Astrocyte of the hippocampus (primary cell): ENCODE measurements around the gene SLC38A7.
"Not testable (repeated sequence)": the region's sequence is repeated elsewhere in the genome, so short reads cannot be mapped to it uniquely, and the experiment has no call there.

Source experiments
- DNase-seq: peaks from one replicate; pipeline ENCODE4 v3.0.0; 2011; ENCODE audit warnings: low read depth, low spot score

Gene SLC38A7

GRCh38 chr16:58678716-58679115, 5.9 kb downstream of the SLC38A7 start:
- DNase-seq, result peak; percentile 64

DNA sequence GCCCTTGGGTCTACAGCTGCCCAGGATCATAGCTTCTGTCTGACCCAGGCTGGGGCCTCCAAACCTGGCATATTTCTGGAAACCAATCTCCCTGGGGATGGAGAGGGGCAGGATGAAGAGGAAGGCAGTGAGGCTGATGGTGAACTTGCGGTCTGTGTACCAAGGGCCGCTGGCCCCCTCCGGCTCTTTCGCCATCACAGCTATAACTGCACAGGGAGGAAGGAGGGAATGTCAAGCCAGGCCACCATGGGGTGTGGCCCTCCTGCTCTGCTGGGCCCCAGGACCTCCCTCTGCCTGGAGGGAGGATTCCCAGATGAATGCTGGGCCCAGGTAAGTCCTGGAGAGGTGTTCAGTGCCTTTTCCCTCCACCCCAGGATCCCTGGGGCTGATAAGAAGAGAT, 6.3 kb downstream of the SLC38A7 start:
- no peak for DNase-seq

GRCh38 chr16:58670946-58671583, 13.5 kb downstream of the SLC38A7 start:
- no peak for DNase-seq

DNA sequence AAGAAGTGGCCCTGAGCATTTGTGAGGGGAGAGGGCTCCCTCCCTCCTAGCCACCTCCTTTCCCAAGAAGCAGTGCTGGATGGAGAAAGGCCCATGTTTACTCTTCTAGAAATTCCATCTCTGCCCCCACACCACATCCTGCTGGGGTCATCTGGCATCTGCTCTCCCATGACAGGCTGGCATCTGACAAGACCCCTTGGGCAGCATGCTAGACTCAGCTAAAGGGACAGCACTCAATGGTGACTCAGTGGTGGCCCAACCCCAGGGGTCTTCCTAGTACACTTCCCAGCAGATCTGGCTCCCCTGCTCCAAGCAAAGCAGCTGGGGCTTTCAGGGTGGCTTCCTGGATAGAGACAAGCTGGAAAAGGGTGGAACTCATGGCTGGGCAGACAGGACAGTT, 14.4 kb downstream of the SLC38A7 start:
- no peak for DNase-seq

- DNase-seq, result no peak
These were observed 19.4 kb downstream of the SLC38A7 start for GRCh38 chr16:58665200-58665599.

- peak; percentile 92 for DNase-seq
These were observed 23.3 kb downstream of the SLC38A7 start for GRCh38 chr16:58661199-58661830.

DNA sequence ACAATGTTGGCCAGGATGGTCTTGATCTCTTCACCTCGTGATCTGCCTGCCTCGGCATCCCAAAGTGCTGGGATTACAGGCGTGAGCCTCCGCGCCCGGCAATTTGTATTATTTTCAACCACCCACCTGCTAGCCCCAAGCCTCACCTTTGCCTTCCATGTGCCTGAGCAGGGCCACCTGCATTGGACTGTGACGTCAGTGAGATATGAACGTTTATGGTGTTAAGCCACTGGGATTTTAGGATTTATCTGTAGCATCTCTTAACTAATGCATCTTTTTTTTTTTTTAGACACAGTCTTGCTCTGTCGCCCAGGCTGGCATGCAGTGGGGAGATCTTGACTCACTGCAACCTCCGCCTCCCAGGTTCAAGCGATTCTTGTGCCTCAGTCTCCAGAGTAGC, 24.7 kb downstream of the SLC38A7 start:
- not testable (repeated sequence) for DNase-seq

GRCh38 chr16:58658796-58659211, 25.8 kb downstream of the SLC38A7 start:
- no peak for DNase-seq

- DNase-seq, result no peak
These were observed 27.7 kb downstream of the SLC38A7 start for GRCh38 chr16:58656899-58657298.

- no peak for DNase-seq
These were observed 29.4 kb downstream of the SLC38A7 start for GRCh38 chr16:58655215-58655596.

- no peak for DNase-seq
These were observed 29.9 kb downstream of the SLC38A7 start for GRCh38 chr16:58654560-58655214.

DNA sequence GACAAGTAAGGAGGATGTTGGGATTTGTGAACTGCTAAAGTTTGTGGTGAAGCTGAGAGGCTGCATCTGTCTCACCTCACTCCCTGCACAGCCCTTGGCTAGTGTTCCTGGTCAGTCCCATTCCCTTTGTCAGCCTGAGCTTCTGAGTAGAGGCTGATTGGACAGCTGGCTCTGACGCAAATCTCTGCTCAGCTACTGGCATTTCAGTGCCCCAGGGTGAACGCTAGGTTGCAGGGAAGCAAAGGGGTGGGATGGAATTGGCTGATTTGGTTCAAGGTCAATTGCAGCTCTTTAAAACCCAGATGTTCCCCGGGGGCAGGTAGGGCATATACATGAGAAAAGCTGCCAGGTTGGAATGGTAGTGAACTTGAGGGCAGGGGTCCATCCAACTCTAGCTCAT, 31.8 kb downstream of the SLC38A7 start:
- DNase-seq, result peak; percentile 51

DNA sequence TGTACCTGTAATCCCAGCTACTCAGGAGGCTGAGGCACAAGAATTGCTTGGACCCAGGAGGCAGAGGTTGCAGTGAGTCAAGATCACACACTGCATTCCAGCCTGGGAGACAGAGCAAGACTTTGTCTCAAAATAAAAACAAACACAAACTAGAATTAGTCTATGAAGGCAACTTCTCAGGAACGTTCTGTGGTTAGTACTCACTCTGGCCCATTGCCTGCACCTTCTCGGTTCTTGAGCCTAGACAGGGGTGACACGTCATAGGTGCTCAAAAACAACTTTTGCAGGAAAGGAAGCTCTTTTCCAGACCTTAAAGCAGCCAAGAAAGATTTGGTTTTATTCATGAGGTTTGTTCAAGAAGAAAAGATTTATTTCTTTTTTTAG, 32.6 kb downstream of the SLC38A7 start:
- peak; percentile 73 for DNase-seq

GRCh38 chr16:58649707-58650106, 34.9 kb downstream of the SLC38A7 start:
- no peak for DNase-seq

GRCh38 chr16:58647107-58647506, 37.5 kb downstream of the SLC38A7 start:
- no peak for DNase-seq

DNA sequence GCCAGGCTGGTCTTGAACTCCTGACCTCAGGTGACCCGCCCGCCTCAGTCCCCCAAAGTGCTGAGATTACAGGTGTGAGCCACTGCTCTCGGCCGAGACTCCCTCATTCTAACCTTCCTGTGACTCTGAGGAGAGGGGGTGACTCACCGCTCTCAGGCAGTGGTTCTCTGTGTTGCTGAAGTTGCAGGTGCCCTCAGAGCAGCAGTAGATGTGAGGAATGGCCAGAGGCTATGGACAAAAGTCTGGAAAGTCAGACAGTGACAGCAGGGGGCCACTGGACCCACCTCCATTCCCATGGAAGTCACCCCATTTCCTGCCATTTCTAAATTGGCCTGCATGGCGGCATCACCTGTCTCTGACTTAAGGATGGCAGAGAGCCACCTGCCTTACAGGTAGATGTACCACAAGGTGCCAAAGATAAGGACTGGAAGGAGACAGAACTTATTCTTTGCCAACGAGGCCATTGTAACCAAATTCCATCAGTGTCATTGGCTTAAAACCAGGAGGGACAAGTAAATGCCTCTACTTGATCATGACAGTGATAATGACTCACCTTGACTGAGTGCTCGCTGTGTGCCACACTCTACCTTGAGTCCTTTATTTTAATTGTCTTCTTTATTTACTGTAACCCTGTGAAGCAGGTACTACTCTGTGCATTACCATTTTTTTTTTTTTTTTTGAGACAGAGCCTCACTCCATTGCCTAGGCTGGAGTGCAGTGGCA, 39.6 kb downstream of the SLC38A7 start:
- DNase-seq, result no peak

DNA sequence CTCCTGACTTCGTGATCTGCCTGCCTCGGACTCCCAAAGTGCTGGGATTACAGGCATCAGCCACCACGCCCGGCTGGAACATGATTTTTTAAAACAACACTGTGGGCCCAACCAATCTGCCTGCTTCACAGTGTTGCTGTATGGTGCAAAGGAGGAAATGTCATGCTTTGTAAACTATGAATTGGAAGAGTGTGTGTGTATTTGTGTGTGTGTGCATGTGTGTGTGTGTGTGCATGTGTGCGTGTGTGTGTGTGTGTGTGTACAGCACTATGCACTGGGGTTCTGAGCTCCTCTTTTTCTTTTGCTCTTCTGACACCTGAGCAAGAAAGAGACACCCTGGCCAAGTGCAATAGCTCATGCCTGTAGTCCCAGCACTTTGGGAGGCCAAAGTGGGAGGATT, 40.5 kb downstream of the SLC38A7 start:
- no peak for DNase-seq

- no peak for DNase-seq
These were observed 43.6 kb downstream of the SLC38A7 start for GRCh38 chr16:58640949-58641348.

GRCh38 chr16:58639836-58640235, 44.7 kb downstream of the SLC38A7 start:
- no peak for DNase-seq

DNA sequence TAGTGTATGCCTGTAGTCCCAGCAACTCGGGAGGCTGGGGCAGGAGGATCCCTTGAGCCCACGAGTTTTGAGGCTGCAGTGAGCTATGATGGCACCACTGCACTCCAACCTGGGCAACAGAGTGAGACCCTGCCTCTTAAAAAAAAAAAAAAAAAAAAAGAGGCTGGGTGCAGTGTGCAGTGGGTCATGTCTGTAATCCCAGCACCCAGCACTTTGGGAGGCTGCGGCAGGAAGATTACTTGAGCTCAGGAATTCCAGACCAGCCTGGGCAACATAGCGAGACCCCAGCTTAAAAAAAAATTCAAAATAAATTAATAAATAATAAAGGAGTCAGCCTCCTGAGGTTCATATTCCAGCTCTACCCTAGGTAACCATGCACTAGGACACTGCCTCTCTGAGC, 45.3 kb downstream of the SLC38A7 start:
- DNase-seq, result no peak

GRCh38 chr16:58638148-58639036, 46.2 kb downstream of the SLC38A7 start:
- DNase-seq, result peak; percentile 90
